Suprapubic skin (tissue), 4 donors: Measurements from ENCODE around the gene LIN37.

ENCODE experiments used
- CTCF ChIP-seq, 2 donors: fragments of 200-600 bp in 1 of 2; fragments of 450-650 bp in 1 of 2; sonication (generic) in 1 of 2; IDR thresholded peaks; one replicate each; pipeline ENCODE4 v1.5.1; 2016 to 2019; ENCODE audit warnings: antibody characterized with exemption in 2 of 2, mild to moderate bottlenecking in 1 of 2, moderate library complexity in 1 of 2
- EP300 ChIP-seq: sonication (generic); formaldehyde crosslinking; IDR thresholded peaks from one replicate; pipeline ENCODE4 v1.6.1; 2017; ENCODE audit warnings: antibody characterized with exemption
- POLR2A ChIP-seq, 2 donors: fragments of 450-650 bp; IDR thresholded peaks; one replicate each; pipeline ENCODE4 v1.6.1; 2017; ENCODE audit warnings: antibody characterized with exemption in 2 of 2, mild to moderate bottlenecking in 2 of 2, moderate library complexity in 2 of 2
- POLR2AphosphoS5 ChIP-seq, 3 donors: sonication (generic); formaldehyde crosslinking; IDR thresholded peaks; one replicate each; pipeline ENCODE4 v1.6.1; 2017; ENCODE audit warnings: antibody characterized with exemption in 3 of 3

- no peak for TF ChIP-seq CTCF (IDR thresholded peaks at IDR 0.05)
- no peak for TF ChIP-seq POLR2A (IDR thresholded peaks at IDR 0.05)
- no peak for TF ChIP-seq POLR2AphosphoS5 (IDR thresholded peaks at IDR 0.05)
- TF ChIP-seq EP300, result no peak
Observed at GRCh38 chr19:35766571-35767104, 18.3 kb downstream of the LIN37 start.
